Neural cell (in vitro differentiated cells): ENCODE results near the gene DNMT3B. TPM values are rescaled to one million over a fixed set of nuclear protein-coding genes. Genes with fewer than 3 reads are reported as not detected.

Experiments used
- H2AFZ ChIP-seq: fragments of 200-600, 300-800 bp; sonication (generic), shearing (Covaris generic); 2 replicates; pipeline ENCODE4 v1.6.0; 2014; ENCODE audit warnings: low read depth, mild to moderate bottlenecking, antibody characterized with exemption, low read length, moderate library complexity
- H3F3A ChIP-seq: fragments of 200-600 bp; shearing (Covaris generic); 2 replicates; pipeline ENCODE4 v1.6.1; 2016; ENCODE audit warnings: mild to moderate bottlenecking, moderate library complexity, mixed read lengths, antibody characterized with exemption, low read length; ENCODE audit not compliant: insufficient read depth, poor library complexity, severe bottlenecking
- H3K27ac ChIP-seq: fragments of 200-600, 300-800 bp; sonication (generic), shearing (Covaris generic); 2 replicates; pipeline ENCODE4 v1.5.1; 2014; ENCODE audit warnings: mild to moderate bottlenecking, low read length, moderate library complexity
- H3K27me3 ChIP-seq: fragments of 300-800, 200-600 bp; sonication (generic), shearing (Covaris generic); 2 replicates; pipeline ENCODE4 v1.6.0; 2014; ENCODE audit warnings: mild to moderate bottlenecking, low read depth, low read length, moderate library complexity; ENCODE audit not compliant: insufficient read depth
- H3K36me3 ChIP-seq: fragments of 300-800, 200-600 bp; sonication (generic), shearing (Covaris generic); 2 replicates; pipeline ENCODE4 v1.5.1; 2014; ENCODE audit warnings: mild to moderate bottlenecking, antibody characterized with exemption, low read length, moderate library complexity; ENCODE audit not compliant: insufficient read depth
- H3K4me2 ChIP-seq: fragments of 300-800, 200-600 bp; sonication (generic), shearing (Covaris generic); 2 replicates; pipeline ENCODE4 v1.6.0; 2014; ENCODE audit warnings: mild to moderate bottlenecking, low read length
- H3K4me3 ChIP-seq: fragments of 300-800, 200-600 bp; sonication (generic), shearing (Covaris generic); 2 replicates; pipeline ENCODE4 v1.5.1; 2014; ENCODE audit warnings: mild to moderate bottlenecking, low read length, moderate library complexity
- H3K79me2 ChIP-seq: fragments of 200-600 bp; shearing (Covaris generic); replicated peaks from 2 replicates; pipeline ENCODE4 v1.6.0; 2014; ENCODE audit warnings: mild to moderate bottlenecking, low read length, moderate library complexity; ENCODE audit not compliant: insufficient read depth
- H3K9ac ChIP-seq: fragments of 300-800, 200-600 bp; sonication (generic), shearing (Covaris generic); 2 replicates; pipeline ENCODE4 v1.6.1; 2016; ENCODE audit warnings: mild to moderate bottlenecking, low read length, mixed read lengths
- H3K9me2 ChIP-seq: fragments of 200-600 bp; shearing (Covaris generic); 2 replicates; pipeline ENCODE4 v1.6.1; 2016; ENCODE audit warnings: mild to moderate bottlenecking, low read length, mixed read lengths; ENCODE audit not compliant: insufficient read depth
- H3K9me3 ChIP-seq: fragments of 200-600, 300-800 bp; sonication (generic), shearing (Covaris generic); 2 replicates; pipeline ENCODE4 v1.6.1; 2016; ENCODE audit warnings: mild to moderate bottlenecking, mixed run types, low read length, moderate library complexity, mixed read lengths
- H4K20me1 ChIP-seq: fragments of 200-600 bp; shearing (Covaris generic); 2 replicates; pipeline ENCODE4 v1.6.1; 2016; ENCODE audit warnings: mild to moderate bottlenecking, mixed run types; ENCODE audit not compliant: insufficient read depth
- CTCF ChIP-seq: fragments of 450-650 bp; IDR thresholded peaks from 2 replicates; pipeline ENCODE4 v1.5.1; 2014; ENCODE audit warnings: antibody characterized with exemption, mild to moderate bottlenecking, moderate library complexity; ENCODE audit not compliant: poor library complexity, severe bottlenecking
- EP300 ChIP-seq: fragments of 450-650 bp; conservative IDR thresholded peaks from 2 replicates; pipeline ENCODE4 v1.6.1; 2014; ENCODE audit warnings: antibody characterized with exemption, mild to moderate bottlenecking, moderate library complexity; ENCODE audit not compliant: poor library complexity, severe bottlenecking
- EZH2 ChIP-seq: fragments of 200-600, 300-800 bp; shearing (Covaris generic), sonication (generic); IDR thresholded peaks from 2 replicates; pipeline ENCODE4 v1.6.1; 2014; ENCODE audit warnings: antibody characterized with exemption, low read length, borderline replicate concordance, mild to moderate bottlenecking; ENCODE audit not compliant: insufficient read depth, poor library complexity, severe bottlenecking
- MXI1 ChIP-seq: fragments of 450-650 bp; conservative IDR thresholded peaks from 2 replicates; pipeline ENCODE4 v1.6.1; 2014; ENCODE audit warnings: antibody characterized with exemption, mild to moderate bottlenecking; ENCODE audit not compliant: poor library complexity, severe bottlenecking
- POLR2AphosphoS5 ChIP-seq: IDR thresholded peaks from 2 replicates; pipeline ENCODE4 v1.6.1; 2012
- RAD21 ChIP-seq: fragments of 450-650 bp; conservative IDR thresholded peaks from 2 replicates; pipeline ENCODE4 v1.6.1; 2014; ENCODE audit warnings: antibody characterized with exemption, mild to moderate bottlenecking, moderate library complexity
- REST ChIP-seq: IDR thresholded peaks from 2 replicates; pipeline ENCODE4 v1.6.1; 2012; ENCODE audit warnings: borderline replicate concordance
- SMC3 ChIP-seq: fragments of 450-650 bp; conservative IDR thresholded peaks from 2 replicates; pipeline ENCODE4 v1.6.1; 2014; ENCODE audit warnings: antibody characterized with exemption, mild to moderate bottlenecking, moderate library complexity; ENCODE audit not compliant: poor library complexity
- TAF1 ChIP-seq: IDR thresholded peaks from 2 replicates; pipeline ENCODE4 v1.6.1; 2012; ENCODE audit warnings: low read depth
- polyA plus RNA-seq: library from polyadenylated mRNA; depleted of rRNA; stranded (reverse); fragments of >200 nt; gene quantifications from 2 replicates; pipeline ENCODE4 v1.2.3, GENCODE V29; 2014

Gene DNMT3B
- polyA plus RNA-seq, 1 donor from 2014 or later = 8.7 TPM

- no peaks in the 10 kb centered on the region for H3K27me3 ChIP-seq
- H3K9me2 ChIP-seq = no peaks in the 10 kb centered on the region
- H3K9ac ChIP-seq = no peak overlapping the region
- TF ChIP-seq EP300 (no peak), POLR2AphosphoS5 (no peak), EZH2 (no peak), SMC3 (no peak), REST (no peak), TAF1 (no peak), MXI1 (no peak), RAD21 (no peak)
- H3F3A ChIP-seq = no peaks in the 10 kb centered on the region
- H3K4me3 ChIP-seq = no peak overlapping the region
- no peaks in the 10 kb centered on the region for H3K79me2 ChIP-seq
- H3K36me3 ChIP-seq = no peaks in the 10 kb centered on the region
- H3K27ac ChIP-seq = no peak overlapping the region
- no peak overlapping the region for H2AFZ ChIP-seq
- no peaks in the 10 kb centered on the region for H3K9me3 ChIP-seq
- no peaks in the 10 kb centered on the region for H4K20me1 ChIP-seq
- H3K4me2 ChIP-seq = no peak overlapping the region
These were observed 11.0 kb downstream of the DNMT3B start for GRCh38 chr20:32773223-32773622.

- Histone ChIP-seq H3K79me2 (no peaks in the 10 kb centered on the region), H3K4me2 (no peak overlapping the region), H2AFZ (no peak overlapping the region), H3K36me3 (no peaks in the 10 kb centered on the region), H4K20me1 (no peaks in the 10 kb centered on the region), H3K9ac (no peak overlapping the region), H3K9me2 (no peaks in the 10 kb centered on the region), H3K9me3 (no peaks in the 10 kb centered on the region), H3K27ac (no peak overlapping the region), H3K4me3 (no peak overlapping the region), H3F3A (no peaks in the 10 kb centered on the region), H3K27me3 (no peaks in the 10 kb centered on the region)
- TF ChIP-seq EZH2 (no peak), MXI1 (no peak), SMC3 (no peak), REST (no peak), CTCF (no peak), EP300 (no peak), POLR2AphosphoS5 (no peak), TAF1 (no peak), RAD21 (no peak)
These were observed 11.7 kb downstream of the DNMT3B start for GRCh38 chr20:32773855-32774254.
